Endothelial cell of umbilical vein (primary cell): ENCODE results near the gene PRC1.

ENCODE experiments used
- CTCF ChIP-seq, 2 donors: IDR thresholded peaks; 1 replicate in 1 of 2; 2 replicates in 1 of 2; pipeline ENCODE4 v1.5.1; 2011; ENCODE audit warnings: low read length in 2 of 2, mild to moderate bottlenecking in 2 of 2, moderate library complexity in 2 of 2, control low read depth in 1 of 2, inconsistent platforms in 1 of 2, low read depth in 1 of 2; ENCODE audit not compliant: insufficient read depth in 1 of 2; ENCODE audit errors: extremely low read depth in 1 of 2
- EZH2 ChIP-seq: IDR thresholded peaks from 2 replicates; pipeline ENCODE4 v1.6.1; 2012; ENCODE audit warnings: borderline replicate concordance, low read depth, mild to moderate bottlenecking, moderate library complexity, low read length, inconsistent platforms; ENCODE audit not compliant: severe bottlenecking
- FOS ChIP-seq: IDR thresholded peaks from 2 replicates; pipeline ENCODE4 v1.6.1; 2011; ENCODE audit warnings: mild to moderate bottlenecking, low read length, moderate library complexity, borderline replicate concordance; ENCODE audit not compliant: insufficient read depth
- GATA2 ChIP-seq: IDR thresholded peaks from 2 replicates; pipeline ENCODE4 v1.7.0; 2011; ENCODE audit warnings: low read depth, mild to moderate bottlenecking, moderate library complexity, mixed read lengths, low read length; ENCODE audit not compliant: insufficient read length, insufficient read depth
- POLR2A ChIP-seq: IDR thresholded peaks from 2 replicates; pipeline ENCODE4 v1.6.1; 2012; ENCODE audit warnings: low read depth, mild to moderate bottlenecking, control low read depth, low read length
- POLR2AphosphoS5 ChIP-seq: IDR thresholded peaks from 2 replicates; pipeline ENCODE4 v1.6.1; 2012; ENCODE audit warnings: low read depth, mild to moderate bottlenecking, control low read depth, low read length, moderate library complexity; ENCODE audit not compliant: insufficient read depth

GRCh38 chr15:91001209-91001608, 6.9 kb upstream of the PRC1 start:
- TF ChIP-seq CTCF (IDR thresholded peaks at IDR 0.05; ENCODE audit: extremely low read depth in 1 of 2, insufficient read depth in 1 of 2, low read depth in 1 of 2, low read length in 2 of 2) (no peak), EZH2 (no peak), GATA2 (no peak), POLR2A (no peak), POLR2AphosphoS5 (no peak), FOS (no peak)
